ENCODE measurements around the gene LIN7C.
"Not testable (repeated sequence)": the region's sequence is repeated elsewhere in the genome, so short reads cannot be mapped to it uniquely, and the experiment has no call there.

Gene LIN7C

GRCh38 chr11:27506200-27507182 lies at the start of gene LIN7C:
Gene LIN7C (minus strand): TSS chr11:27506769. CDS start chr11:27506752, 17 bp downstream.
- peak within 1 kb of the TSS; percentile 62 for H3K27ac ChIP-seq
- DNase-seq (ENCODE audit: low read depth, low spot score), result peak; percentile 67

GRCh38 chr11:27555264-27555663 lies 48.7 kb upstream of the LIN7C start:
- DNase-seq (ENCODE audit: low read depth, low spot score), result no peak
- no peak overlapping the region for H3K27ac ChIP-seq

- no peak overlapping the region for H3K27ac ChIP-seq
- DNase-seq (ENCODE audit: low read depth, low spot score), result no peak
These were observed 46.6 kb upstream of the LIN7C start for GRCh38 chr11:27553186-27553585.

- DNase-seq (ENCODE audit: low read depth, low spot score), result no peak
- no peak overlapping the region for H3K27ac ChIP-seq
These were observed 45.8 kb upstream of the LIN7C start for GRCh38 chr11:27552341-27552740.

GRCh38 chr11:27551127-27551526 lies 44.6 kb upstream of the LIN7C start:
- no peak overlapping the region for H3K27ac ChIP-seq
- no peak for DNase-seq (ENCODE audit: low read depth, low spot score)

GRCh38 chr11:27545946-27546345 lies 39.4 kb upstream of the LIN7C start:
- H3K27ac ChIP-seq, result no peak overlapping the region
- DNase-seq (ENCODE audit: low read depth, low spot score), result no peak

GRCh38 chr11:27545035-27545434 lies 38.5 kb upstream of the LIN7C start:
- no peak overlapping the region for H3K27ac ChIP-seq
- no peak for DNase-seq (ENCODE audit: low read depth, low spot score)

GRCh38 chr11:27541790-27542189 lies 35.2 kb upstream of the LIN7C start:
- no peak overlapping the region for H3K27ac ChIP-seq
- no peak for DNase-seq (ENCODE audit: low read depth, low spot score)

GRCh38 chr11:27540051-27540450 lies 33.5 kb upstream of the LIN7C start:
- no peak overlapping the region for H3K27ac ChIP-seq
- DNase-seq (ENCODE audit: low read depth, low spot score), result no peak

- no peak for DNase-seq (ENCODE audit: low read depth, low spot score)
- no peak overlapping the region for H3K27ac ChIP-seq
These were observed 28.5 kb upstream of the LIN7C start for GRCh38 chr11:27535103-27535502.

- H3K27ac ChIP-seq, result no peak overlapping the region
- DNase-seq (ENCODE audit: low read depth, low spot score), result no peak
These were observed 26.2 kb upstream of the LIN7C start for GRCh38 chr11:27532652-27533325.

GRCh38 chr11:27528712-27529111 lies 22.1 kb upstream of the LIN7C start:
- DNase-seq (ENCODE audit: low read depth, low spot score), result no peak

GRCh38 chr11:27526535-27526934 lies 20.0 kb upstream of the LIN7C start:
- DNase-seq (ENCODE audit: low read depth, low spot score), result no peak
- H3K27ac ChIP-seq, result no peak overlapping the region

More at GRCh38 chr11:27528712-27529111, 22.1 kb upstream of the LIN7C start:
- no peak overlapping the region for H3K27ac ChIP-seq

GRCh38 chr11:27525824-27526516 lies 19.4 kb upstream of the LIN7C start:
- H3K27ac ChIP-seq, result no peak overlapping the region
- no peak for DNase-seq (ENCODE audit: low read depth, low spot score)

GRCh38 chr11:27524155-27524554 lies 17.6 kb upstream of the LIN7C start:
- no peak overlapping the region for H3K27ac ChIP-seq
- DNase-seq (ENCODE audit: low read depth, low spot score), result peak; percentile 36

GRCh38 chr11:27520226-27520625 lies 13.7 kb upstream of the LIN7C start:
- DNase-seq (ENCODE audit: low read depth, low spot score), result no peak
- H3K27ac ChIP-seq, result no peak overlapping the region

- H3K27ac ChIP-seq, result no peak overlapping the region
- no peak for DNase-seq (ENCODE audit: low read depth, low spot score)
These were observed 11.9 kb upstream of the LIN7C start for GRCh38 chr11:27518518-27518917.

- H3K27ac ChIP-seq; DNase-seq (ENCODE audit: low read depth, low spot score): not testable (repeated sequence)
These were observed 10.9 kb upstream of the LIN7C start for GRCh38 chr11:27517490-27517889.

- DNase-seq (ENCODE audit: low read depth, low spot score), result no peak
- no peak overlapping the region for H3K27ac ChIP-seq
These were observed 8.0 kb upstream of the LIN7C start for GRCh38 chr11:27514558-27514957.

- DNase-seq (ENCODE audit: low read depth, low spot score), result no peak
- H3K27ac ChIP-seq, result no peak overlapping the region
These were observed 7.5 kb upstream of the LIN7C start for GRCh38 chr11:27514076-27514475.

GRCh38 chr11:27513389-27513788 lies 6.8 kb upstream of the LIN7C start:
- H3K27ac ChIP-seq, result no peak overlapping the region
- no peak for DNase-seq (ENCODE audit: low read depth, low spot score)
